ENCODE results near the gene NMNAT1. TPM values are rescaled to one million over a fixed set of nuclear protein-coding genes. Genes with fewer than 3 reads are reported as not detected.
"Not testable (repeated sequence)": the region's sequence is repeated elsewhere in the genome, so short reads cannot be mapped to it uniquely, and the experiment has no call there.

NMNAT1 gene
- polyA plus RNA-seq, 4 donors = 14.3 to 24.9 (median 18.1) TPM

- no peak for DNase-seq (ENCODE audit: low read depth in 4 of 4, low spot score in 3 of 4)
Observed at GRCh38 chr1:9917901-9918300, 25.4 kb upstream of the NMNAT1 start.

DNA sequence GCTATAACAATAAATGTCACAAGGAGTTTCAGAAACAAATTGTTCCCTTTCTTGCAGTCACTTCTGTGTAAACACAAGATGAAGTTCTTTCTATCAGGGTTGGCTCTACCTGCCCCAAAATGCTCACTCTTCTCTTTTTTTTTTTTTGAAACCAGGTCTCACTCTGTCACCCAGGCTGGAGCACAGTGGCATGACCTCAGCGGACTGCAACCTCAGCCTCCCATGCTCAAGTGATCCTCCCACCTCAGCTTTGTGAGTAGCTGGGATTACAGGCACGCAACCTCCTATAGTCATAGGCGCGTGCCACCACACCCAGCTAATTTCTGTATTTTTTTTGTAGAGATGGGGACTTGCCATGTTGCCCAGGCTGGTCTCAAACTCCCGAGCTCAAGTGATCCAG, 22.7 kb upstream of the NMNAT1 start:
- no peak for DNase-seq (ENCODE audit: low read depth in 4 of 4, low spot score in 3 of 4)

DNA sequence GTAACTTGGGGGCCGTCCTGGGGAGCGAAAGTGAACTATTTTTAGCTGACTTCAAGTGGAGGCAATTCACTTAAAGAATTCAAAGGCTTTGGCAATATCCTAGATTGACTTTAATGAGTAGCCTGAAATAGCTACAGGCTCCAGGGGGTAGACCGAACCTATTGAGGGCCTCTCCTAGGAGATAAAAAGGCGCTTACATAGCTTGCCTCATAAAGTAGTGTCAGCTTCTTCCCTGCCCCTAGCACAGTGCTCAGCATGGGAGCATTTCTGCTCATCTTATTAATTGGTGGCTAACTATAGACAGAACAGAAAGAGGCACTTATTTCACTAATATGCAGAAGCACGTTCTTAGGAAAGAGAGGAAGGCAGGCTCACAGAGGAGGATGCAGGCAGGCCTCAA, 20.9 kb upstream of the NMNAT1 start:
- DNase-seq (ENCODE audit: low read depth in 4 of 4, low spot score in 3 of 4) = no peak

- no peak for DNase-seq (ENCODE audit: low read depth in 4 of 4, low spot score in 3 of 4)
Observed at GRCh38 chr1:9927259-9927658, 16.0 kb upstream of the NMNAT1 start.

DNA sequence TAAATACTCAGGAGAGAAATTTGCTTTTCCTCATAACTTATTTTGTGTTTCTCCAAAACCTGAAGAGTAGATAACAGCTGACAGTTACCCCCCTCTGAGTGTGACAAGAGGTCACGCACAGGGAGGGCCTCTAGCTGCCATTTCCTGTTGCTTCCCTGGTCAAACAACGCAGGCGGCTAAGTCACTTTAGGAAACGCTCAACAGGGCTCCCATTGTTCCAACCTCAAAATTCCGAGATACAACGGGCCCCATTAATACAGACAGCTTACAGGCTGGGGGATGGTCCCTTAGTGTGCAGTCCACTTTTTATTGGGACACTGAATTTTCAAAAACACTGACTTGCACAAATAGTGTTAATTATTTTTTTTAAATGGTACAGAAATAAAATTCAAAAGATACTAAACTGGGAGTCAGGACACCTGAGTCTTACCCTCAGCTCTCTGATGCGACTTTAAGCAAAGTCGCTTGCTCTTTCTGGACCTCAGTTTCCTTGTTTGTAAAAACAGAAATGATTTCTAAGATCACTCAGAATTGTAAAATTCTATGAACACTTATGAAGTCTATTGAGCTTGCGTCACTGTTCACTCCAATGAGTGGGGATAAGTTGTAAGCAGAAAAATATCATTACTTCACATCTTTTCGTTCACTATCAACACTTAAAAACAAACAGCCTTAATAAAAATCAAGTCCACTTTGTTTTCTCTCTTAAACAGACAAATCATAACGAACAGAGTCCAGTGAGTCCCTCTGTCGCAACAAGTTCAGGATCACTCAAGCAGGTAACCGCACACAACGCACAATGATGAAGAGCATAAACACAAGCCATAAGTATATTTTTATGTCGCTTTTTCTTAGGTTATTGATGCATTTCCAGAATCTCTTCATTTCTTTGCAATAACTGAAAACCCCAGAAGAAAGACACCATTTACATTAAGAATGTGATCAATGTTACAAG, 13.6 kb upstream of the NMNAT1 start:
- no peak for DNase-seq (ENCODE audit: low read depth in 4 of 4, low spot score in 3 of 4)

DNA sequence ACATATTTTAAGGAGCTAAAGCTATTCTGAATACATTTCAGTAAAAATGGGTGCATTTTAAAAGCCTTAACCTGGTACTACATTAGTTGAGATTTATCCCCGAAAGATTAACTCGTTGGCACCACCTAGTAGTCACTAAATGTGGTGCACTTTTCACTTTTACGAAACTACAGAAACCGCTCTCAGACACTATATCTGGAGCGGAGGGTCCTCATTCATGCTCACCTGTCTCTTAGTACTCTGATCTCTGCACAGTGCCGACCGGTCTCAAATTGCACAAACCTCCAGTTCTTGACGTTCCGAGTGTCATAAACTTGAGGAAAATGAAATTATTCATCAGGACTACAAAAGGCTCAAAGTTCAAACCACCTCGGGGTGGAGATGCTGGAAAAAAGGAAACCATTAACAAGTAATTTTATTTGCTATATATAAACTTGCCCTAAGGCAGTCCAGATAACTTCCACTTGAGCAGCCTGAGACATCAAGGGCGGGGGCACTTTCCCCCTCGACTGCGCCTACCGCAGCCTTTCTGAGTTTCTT, 806 bp upstream of the NMNAT1 start:
- peak in 2 of 4 donors; percentile 16 to 18 for DNase-seq (ENCODE audit: low read depth in 4 of 4, low spot score in 3 of 4)

GRCh38 chr1:9946315-9946714, 3.0 kb downstream of the NMNAT1 start:
- no peak for DNase-seq (ENCODE audit: low read depth in 4 of 4, low spot score in 3 of 4)

DNA sequence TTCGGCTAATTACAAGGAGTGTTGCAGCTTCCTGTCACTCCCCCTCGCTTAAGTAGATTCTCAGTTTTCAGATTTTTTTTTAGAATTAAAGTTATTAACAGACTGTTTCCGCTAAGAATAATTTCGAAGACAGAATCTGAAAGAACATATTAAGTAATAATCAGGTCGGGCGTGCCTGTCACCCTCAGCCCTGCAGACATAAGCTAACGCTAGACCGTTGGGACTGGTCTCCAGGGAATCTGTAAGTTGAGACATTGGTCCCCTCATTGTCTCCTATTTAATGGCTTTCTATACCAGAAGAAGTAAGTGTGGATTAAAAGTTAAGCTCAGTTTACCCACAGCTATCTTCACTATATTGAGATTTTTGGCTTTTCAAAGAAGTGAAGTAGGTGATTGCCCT, 14.5 kb downstream of the NMNAT1 start:
- DNase-seq (ENCODE audit: low read depth in 4 of 4, low spot score in 3 of 4) = no peak

- no peak for DNase-seq (ENCODE audit: low read depth in 4 of 4, low spot score in 3 of 4)
Observed at GRCh38 chr1:9960011-9960410, 16.7 kb downstream of the NMNAT1 start.

DNA sequence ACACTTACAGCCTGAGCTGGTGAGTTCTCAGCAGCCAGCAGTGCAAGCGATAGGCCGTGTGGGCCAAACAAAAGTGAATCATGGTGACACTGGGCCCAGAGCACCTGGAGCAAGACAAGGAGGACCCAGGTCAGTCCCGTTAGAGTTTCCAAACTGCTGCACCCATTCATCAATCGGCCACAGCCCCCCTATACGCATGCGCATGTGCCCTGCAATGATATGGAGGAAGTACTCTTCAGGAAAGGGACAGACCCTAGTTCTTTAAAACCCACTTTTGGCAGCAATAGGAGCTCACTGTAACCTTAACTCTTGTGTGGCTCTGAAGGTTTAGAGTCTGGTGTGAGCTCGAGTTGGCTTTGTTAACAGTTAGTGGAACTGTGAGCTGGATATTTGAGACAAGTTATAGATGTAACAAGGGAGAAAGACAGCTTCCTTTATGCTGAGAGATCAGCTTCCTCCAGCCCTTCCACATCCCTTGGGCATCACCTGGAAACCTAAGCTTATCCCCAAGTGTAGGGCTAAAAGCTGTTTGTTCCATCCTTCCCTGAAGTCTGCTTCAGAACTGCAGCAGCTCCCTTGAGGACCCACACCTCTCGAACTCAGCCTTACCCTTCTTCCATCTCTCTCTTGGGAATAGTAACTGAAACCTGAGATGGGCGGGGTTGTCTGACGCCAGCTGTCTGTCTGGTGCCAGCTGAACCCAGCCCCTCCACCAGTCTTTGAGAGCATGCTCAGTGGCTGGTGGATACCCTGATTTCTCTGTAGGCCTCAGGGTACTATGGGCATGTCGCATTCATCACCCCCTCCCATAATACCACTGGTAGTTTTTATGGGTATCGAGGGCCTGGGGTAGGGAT, 17.7 kb downstream of the NMNAT1 start:
- DNase-seq (ENCODE audit: low read depth in 4 of 4, low spot score in 3 of 4) = peak in 1 of 4 donors; percentile 5

GRCh38 chr1:9984253-9984652, 41.0 kb downstream of the NMNAT1 start:
- no peak for DNase-seq (ENCODE audit: low read depth in 4 of 4, low spot score in 3 of 4)

DNA sequence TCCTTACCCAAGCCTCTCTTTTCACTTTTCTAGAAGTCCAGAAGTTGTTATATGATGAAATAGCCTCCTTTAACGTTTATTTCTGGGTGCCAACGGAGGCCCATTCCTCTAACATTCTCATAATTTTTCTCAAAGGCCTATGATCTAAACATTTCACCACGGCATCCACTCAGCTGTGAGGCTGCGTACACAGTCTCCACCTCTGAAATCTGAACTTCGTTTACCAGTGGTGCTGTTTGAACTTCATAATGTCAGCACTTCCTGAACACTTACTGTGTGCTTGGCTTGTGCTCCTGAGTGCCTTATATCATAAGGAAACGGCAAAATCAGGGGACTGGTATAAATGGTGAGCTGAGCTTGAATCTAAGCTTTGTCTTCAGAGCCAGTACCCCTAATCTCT, 41.7 kb downstream of the NMNAT1 start:
- DNase-seq (ENCODE audit: low read depth in 4 of 4, low spot score in 3 of 4) = no peak

DNA sequence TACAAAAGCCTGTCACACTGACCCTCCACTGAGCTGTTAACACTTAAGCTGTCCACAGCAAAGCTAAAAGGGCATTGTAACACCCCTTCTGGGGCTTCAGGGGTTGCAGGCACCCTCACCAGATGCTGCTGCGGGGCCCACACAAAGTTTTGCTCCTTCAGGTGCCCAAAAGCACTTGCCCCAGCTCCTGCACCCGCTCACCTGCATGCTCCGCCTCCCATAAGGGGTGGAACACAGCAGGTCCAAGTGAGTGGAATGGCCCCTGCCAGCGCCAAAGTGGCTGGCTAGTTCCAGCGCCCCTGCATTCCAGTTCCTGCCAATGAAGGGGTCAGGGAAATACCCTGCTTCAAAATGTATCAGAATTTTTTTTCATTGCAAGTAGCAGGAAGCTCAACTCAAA, 46.5 kb downstream of the NMNAT1 start:
- no peak for DNase-seq (ENCODE audit: low read depth in 4 of 4, low spot score in 3 of 4)

DNA sequence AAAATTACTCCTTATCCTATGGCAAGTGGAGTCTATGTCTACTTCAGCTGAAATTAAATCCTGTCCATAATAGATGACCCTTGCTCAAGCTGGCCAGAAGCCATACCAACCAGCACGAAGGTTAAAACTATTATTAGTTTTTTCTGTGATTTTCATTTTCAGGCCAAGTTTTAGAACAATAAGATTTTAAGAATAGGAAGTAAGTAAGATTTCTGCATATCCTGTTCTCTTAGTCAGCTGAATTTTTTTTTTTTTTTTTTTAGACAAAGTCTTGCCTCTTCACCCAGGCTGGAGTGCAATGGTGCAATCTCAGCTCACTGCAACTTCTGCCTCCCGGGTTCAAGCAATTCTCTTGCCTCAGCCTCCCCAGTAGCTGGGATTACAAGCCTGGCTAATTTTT, 47.7 kb downstream of the NMNAT1 start:
- DNase-seq (ENCODE audit: low read depth in 4 of 4, low spot score in 3 of 4) = no peak

DNA sequence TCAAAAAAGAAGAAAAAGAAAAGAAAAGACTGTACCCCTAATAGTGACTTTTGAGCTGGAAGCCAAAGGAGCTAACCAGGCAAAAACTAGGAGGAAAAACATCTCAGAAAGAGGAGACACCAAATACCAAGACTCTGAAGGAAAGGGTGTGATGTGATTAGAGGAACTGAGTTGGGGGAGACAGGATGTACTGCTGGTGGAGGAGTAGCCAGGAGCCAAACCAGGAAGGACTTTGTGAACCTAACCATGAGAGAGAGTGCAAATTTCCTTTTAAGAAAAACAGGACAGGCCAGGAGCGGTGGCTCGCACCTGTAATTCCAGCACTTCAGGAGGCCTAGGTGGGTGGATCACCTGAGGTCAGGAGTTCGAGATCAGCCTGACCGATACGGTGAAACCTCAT, 49.6 kb downstream of the NMNAT1 start:
- DNase-seq (ENCODE audit: low read depth in 4 of 4, low spot score in 3 of 4) = no peak

DNA sequence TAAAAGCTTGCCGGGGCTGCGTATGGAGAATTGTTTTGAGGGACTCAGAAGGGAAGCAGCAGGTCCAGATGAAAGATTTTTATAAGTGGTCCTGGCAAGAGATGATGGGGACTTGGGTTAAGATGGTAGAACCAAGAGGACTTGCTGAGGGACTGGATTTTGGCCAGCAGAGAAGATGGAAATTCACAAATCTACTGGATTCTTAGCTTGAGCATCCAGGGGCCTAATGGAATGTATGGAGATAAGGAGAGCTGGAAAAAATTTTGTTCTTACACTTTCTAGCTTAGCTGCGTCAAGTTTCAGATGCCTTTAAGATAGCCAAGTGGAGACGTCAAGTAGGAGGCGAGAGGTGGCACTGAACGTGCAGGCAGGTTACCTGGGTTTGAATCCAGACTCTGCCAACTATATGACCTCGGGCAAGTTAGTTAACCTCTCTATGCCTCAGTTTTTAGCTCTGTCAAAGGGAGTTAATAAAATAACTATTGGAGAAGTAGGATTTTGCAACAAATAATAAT, 50.3 kb downstream of the NMNAT1 start:
- no peak for DNase-seq (ENCODE audit: low read depth in 4 of 4, low spot score in 3 of 4)

DNA sequence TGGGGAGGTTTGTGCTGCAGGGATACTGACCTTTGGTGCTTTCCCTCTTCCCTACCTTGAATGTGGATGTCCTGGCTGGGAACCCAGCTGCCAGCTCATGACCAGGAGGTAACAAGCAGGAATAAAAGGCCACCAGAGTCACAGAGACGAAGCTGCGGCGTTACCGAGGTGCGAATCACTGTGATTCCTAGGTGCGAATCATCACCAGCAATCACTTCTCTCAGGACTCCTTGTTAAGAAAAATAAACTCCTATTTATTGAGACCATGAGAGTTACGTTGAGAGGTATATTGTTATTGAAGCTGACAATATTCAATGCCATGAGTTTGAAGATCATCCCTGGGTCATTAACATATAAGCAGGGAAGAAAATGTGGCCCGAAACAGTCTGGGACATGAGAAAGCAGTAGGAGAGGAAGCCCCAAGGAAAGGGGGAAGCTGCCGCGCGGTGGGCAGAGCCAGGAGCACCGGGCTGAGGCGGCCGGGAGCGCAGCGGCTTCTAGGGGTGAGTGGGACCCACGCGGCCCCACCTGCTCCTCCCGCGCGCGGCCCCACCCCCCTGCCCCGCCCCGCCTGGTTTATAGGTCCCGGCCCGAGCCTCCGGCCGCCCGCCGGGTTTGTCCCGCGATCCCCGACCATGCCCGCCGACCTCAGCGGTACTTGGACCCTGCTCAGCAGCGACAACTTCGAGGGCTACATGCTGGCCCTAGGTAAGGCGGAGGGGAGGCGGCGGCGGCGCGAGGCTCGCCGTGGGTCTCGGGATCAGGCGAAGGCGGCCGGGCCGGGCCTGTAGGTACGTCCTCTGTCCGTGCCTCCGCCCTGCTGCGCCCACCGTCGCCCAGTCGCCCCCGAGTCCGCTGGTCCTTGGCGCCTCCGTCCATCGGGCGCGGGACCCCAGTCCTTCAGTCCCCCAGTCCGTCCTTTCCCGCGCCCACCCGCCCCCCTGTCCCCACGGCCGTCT, 53.6 kb downstream of the NMNAT1 start, which contains the start of gene RBP7:
Gene RBP7 (plus strand): TSS at position 605 of the 959 bp plus-strand sequence. CDS start 31 bp downstream, at position 636.
- DNase-seq (ENCODE audit: low read depth in 4 of 4, low spot score in 3 of 4) = no peak

- DNase-seq (ENCODE audit: low read depth in 4 of 4, low spot score in 3 of 4) = no peak
Observed at GRCh38 chr1:10001016-10001665, 57.9 kb downstream of the NMNAT1 start.

DNA sequence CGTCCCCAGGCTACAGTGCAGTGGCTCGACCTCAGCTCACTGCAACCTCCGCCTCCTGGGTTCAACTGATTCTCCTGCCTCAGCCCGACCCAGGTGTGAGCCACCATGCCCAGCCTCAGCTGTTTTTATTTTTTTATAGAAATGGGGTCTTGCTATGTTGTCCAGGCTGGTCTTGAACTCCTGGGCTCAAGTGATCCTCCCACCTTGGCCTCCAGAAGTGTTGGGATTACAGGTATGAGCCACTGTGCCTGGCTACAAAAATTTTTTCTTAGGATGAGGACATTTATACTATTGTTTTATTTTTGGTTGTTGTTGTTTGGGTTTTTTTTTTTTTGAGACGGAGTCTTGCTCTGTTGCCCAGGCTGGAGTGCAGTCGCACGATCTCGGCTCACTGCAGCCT, 62.0 kb downstream of the NMNAT1 start:
- DNase-seq (ENCODE audit: low read depth in 4 of 4, low spot score in 3 of 4) = not testable (repeated sequence)

Data from left renal pelvis (tissue), 4 donors.